K562 (cell line): ENCODE measurements around the gene FADD. TPM values are rescaled to one million over a fixed set of nuclear protein-coding genes. Genes with fewer than 3 reads are reported as not detected.

Source experiments
- ARID2 ChIP-seq: fragments of 450-650 bp; IDR thresholded peaks from 2 replicates; pipeline ENCODE4 v1.6.1; 2017; ENCODE audit warnings: antibody characterized with exemption, mild to moderate bottlenecking
- CBFA2T3 ChIP-seq: fragments of 450-650 bp; IDR thresholded peaks from 2 replicates; pipeline ENCODE4 v1.6.1; 2017
- MTA3 ChIP-seq: fragments of 450-650 bp; formaldehyde crosslinking; IDR thresholded peaks from 2 replicates; pipeline ENCODE4 v1.6.1; 2017; ENCODE audit warnings: mild to moderate bottlenecking, borderline replicate concordance
- NEUROD1 ChIP-seq: fragments of 150-350 bp; IDR thresholded peaks from 2 replicates; pipeline ENCODE4 v1.6.1; 2014; ENCODE audit warnings: borderline replicate concordance, low read length, low read depth; ENCODE audit not compliant: partially characterized antibody
- PYGO2 ChIP-seq: fragments of 450-650 bp; IDR thresholded peaks from 2 replicates; pipeline ENCODE4 v1.6.1; 2016; ENCODE audit warnings: mild to moderate bottlenecking, missing genetic modification characterization, moderate library complexity, missing compliant biosample characterization
- RREB1 ChIP-seq: fragments of 250-450 bp; sonication (Bioruptor Pico); IDR thresholded peaks from 2 replicates; pipeline ENCODE4 v1.4.0; 2020
- SIN3A ChIP-seq, 2 experiments: fragments of 150-350 bp in 1 of 2; IDR thresholded peaks; 2 replicates each; pipeline ENCODE4 v1.6.1; 2011 to 2016; ENCODE audit warnings: borderline replicate concordance in 2 of 2, low read depth in 2 of 2, low read length in 2 of 2, mild to moderate bottlenecking in 2 of 2, moderate library complexity in 2 of 2; ENCODE audit not compliant: control insufficient read depth in 1 of 2
- TCF15 ChIP-seq: fragments of 250-450 bp; sonication (Bioruptor Pico); IDR thresholded peaks from 2 replicates; pipeline ENCODE4 v1.8.0; 2022; ENCODE audit warnings: moderate library complexity, mild to moderate bottlenecking, inconsistent platforms
- U2AF1 ChIP-seq: fragments of 200-400 bp; formaldehyde crosslinking; optimal IDR thresholded peaks from 2 replicates; pipeline ENCODE3; 2017; ENCODE audit warnings: mild to moderate bottlenecking, low read depth, low read length, moderate library complexity
- ZNF407 ChIP-seq: fragments of 450-650 bp; IDR thresholded peaks from 2 replicates; pipeline ENCODE4 v1.6.1; 2016; ENCODE audit warnings: low read depth
- ZNF76 ChIP-seq: fragments of 250-450 bp; sonication (Bioruptor Pico); IDR thresholded peaks from 2 replicates; pipeline ENCODE4 v1.4.0; 2020; ENCODE audit warnings: mild to moderate bottlenecking, moderate library complexity, borderline replicate concordance
- polyA plus RNA-seq, 8 experiments: library from polyadenylated mRNA; depleted of rRNA in 4 of 8; stranded (reverse) in 5 of 8; unstranded in 3 of 8; fragments of >200 nt; fragmentation: Nextera tagmentation in 2 of 8; fragmentation: Illumina TruSeq in 1 of 8; extraction: Ambion mirVana in 2 of 8; extraction: Trizol in 1 of 8; gene quantifications; 2 replicates each; pipeline versions ENCODE4 v1.2.1 to v1.2.3, GENCODE V29; 2011 to 2014; ENCODE audit warnings: inconsistent platforms in 1 of 8, missing spikeins in 1 of 8
- total RNA-seq, 7 experiments: library from RNA; depleted of rRNA in 6 of 7; stranded (reverse); fragments of >200 nt in 6 of 7; fragmentation: Illumina TruSeq in 2 of 7; extraction: Trizol in 2 of 7; gene quantifications; 2 replicates each; pipeline versions ENCODE4 v1.2.1 to v1.2.3, GENCODE V29; 2011 to 2021; ENCODE audit warnings: low replicate concordance in 1 of 7

FADD gene
- total and polyA plus RNA-seq, 9 of the 15 experiments (the other 6 are each of a cell fraction or from before 2014, with no cell fraction given), result 0.29 to 26.9 (median 20.4) TPM

- TF ChIP-seq ZNF407 (no peak), RREB1 (no peak), MTA3 (no peak), U2AF1 (no peak), ARID2 (no peak), SIN3A (IDR thresholded peaks at IDR 0.05; ENCODE audit: borderline replicate concordance in 2 of 2, control insufficient read depth in 1 of 2, low read depth in 2 of 2, low read length in 2 of 2) (no peak), TCF15 (CRISPR knock-in tag) (no peak), PYGO2 (tag) (no peak), CBFA2T3 (no peak), NEUROD1 (no peak), ZNF76 (no peak)
- TF ChIP-seq, all 486 proteins: peak for 6
Observed at GRCh38 chr11:70161043-70161625, 42.0 kb upstream of the FADD start (continued).
